Measurements from ENCODE around the gene EBNA1BP2.

EBNA1BP2 gene

DNA sequence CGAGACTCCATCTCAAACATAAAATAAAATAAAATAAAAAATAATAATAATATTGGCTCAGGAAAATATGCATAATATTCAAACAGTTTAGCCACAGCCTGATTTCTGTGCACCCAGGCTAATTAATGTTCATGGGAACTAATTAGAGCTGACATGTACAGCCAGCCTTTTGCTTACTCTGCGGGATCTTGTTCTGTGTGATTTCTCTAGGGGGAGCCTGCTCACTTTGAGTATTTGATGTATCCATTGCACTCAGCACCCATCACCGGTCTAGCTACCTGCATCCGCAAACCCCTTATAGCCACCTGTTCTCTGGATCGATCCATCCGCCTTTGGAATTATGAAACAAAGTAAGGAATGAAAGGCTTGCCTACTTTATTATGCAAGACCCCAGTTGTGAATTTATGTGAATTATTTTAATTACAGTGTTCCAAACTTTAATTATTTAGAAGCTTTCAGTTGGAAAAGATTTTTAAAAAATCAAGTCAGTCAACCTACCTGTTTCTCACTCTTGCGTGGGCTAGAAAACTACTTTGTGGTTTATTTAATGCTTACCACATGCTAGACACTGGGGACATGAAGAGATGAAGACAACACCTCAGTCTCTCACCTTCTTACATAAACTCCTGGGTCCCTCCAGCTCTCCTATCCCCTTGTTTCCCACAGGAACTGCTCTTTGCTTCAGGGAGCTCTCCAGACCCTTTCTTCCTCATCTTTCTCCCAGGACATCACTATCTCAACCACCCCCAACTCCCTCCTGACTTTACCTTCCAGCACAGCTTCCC is 25.4 kb upstream of the EBNA1BP2 start:
- DNase-seq (ENCODE audit: extremely low read depth, low read depth): no peak
- H3K4me3 ChIP-seq (replicated peaks; ENCODE audit: low read depth, low read length): no peak overlapping the region
- TF ChIP-seq, protein P1, sequence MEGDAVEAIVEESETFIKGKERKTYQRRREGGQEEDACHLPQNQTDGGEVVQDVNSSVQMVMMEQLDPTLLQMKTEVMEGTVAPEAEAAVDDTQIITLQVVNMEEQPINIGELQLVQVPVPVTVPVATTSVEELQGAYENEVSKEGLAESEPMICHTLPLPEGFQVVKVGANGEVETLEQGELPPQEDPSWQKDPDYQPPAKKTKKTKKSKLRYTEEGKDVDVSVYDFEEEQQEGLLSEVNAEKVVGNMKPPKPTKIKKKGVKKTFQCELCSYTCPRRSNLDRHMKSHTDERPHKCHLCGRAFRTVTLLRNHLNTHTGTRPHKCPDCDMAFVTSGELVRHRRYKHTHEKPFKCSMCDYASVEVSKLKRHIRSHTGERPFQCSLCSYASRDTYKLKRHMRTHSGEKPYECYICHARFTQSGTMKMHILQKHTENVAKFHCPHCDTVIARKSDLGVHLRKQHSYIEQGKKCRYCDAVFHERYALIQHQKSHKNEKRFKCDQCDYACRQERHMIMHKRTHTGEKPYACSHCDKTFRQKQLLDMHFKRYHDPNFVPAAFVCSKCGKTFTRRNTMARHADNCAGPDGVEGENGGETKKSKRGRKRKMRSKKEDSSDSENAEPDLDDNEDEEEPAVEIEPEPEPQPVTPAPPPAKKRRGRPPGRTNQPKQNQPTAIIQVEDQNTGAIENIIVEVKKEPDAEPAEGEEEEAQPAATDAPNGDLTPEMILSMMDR (IDR thresholded peaks at IDR 0.05; ENCODE audit: low read depth, low read length, missing control alignments): no peak

DNA sequence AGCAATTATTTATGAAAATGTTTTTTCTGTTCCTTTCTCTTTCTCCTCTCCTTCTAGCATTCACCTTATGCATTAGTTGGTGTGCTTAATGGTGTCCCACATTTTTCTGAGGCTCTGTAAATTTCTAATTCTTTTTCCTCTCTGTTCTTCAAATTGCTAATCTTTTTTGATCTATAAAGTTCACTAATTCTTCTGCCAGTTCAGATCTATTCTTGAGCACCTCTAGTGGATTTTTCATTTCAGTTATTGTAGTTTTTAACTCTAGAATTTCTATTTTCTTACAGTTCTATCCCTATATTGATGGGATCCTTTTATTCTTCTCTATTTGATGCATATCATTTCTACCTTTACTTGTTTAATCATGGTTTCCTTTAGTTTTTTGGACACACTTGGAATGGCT is 22.4 kb upstream of the EBNA1BP2 start:
- DNase-seq (ENCODE audit: extremely low read depth, low read depth): no peak
- TF ChIP-seq, protein P1 (IDR thresholded peaks at IDR 0.05; ENCODE audit: low read depth, low read length, missing control alignments): no peak
- H3K4me3 ChIP-seq (replicated peaks; ENCODE audit: low read depth, low read length): no peak overlapping the region

DNA sequence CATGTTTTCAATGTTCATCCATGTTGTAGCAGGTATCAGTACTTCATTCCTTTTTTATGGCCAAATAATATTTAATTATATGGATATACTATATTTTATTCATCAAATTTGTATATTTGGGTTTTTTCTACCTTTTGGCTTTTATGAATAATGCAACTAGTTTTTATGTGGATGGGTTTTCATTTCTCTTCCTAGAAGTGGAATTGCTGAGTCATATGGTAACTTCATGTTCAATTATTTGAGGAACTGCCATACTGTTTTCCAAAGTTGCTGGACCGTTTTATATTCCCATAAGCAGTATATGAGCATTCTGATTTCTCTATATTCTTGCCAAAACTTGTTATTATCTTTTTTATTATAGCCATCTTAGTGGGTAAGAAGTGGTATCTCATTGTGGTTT is 16.0 kb upstream of the EBNA1BP2 start:
- H3K4me3 ChIP-seq (replicated peaks; ENCODE audit: low read depth, low read length): no peak overlapping the region
- no peak for DNase-seq (ENCODE audit: extremely low read depth, low read depth)
- TF ChIP-seq, protein P1 (IDR thresholded peaks at IDR 0.05; ENCODE audit: low read depth, low read length, missing control alignments): no peak

DNA sequence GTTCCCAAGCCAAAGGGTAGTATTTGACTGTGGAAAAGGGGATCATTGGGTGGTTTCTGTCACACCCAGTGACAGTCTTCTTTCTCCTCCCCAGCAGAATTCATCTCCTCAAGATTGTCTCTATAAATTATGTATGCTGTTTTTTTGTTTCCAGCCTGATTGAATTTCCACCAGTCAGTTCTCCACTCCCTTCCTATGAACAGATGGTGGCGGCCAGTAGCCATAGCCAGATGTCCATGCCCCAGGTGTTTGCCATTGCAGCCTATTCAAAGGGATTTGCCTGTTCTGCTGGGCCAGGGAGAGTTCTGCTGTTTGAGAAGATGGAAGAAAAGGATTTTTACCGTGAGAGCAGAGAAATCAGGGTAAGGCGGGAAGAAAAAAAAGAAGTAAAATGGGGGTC is 12.9 kb upstream of the EBNA1BP2 start:
- no peak for DNase-seq (ENCODE audit: extremely low read depth, low read depth)
- H3K4me3 ChIP-seq (replicated peaks; ENCODE audit: low read depth, low read length): no peak overlapping the region
- TF ChIP-seq, protein P1 (IDR thresholded peaks at IDR 0.05; ENCODE audit: low read depth, low read length, missing control alignments): no peak

DNA sequence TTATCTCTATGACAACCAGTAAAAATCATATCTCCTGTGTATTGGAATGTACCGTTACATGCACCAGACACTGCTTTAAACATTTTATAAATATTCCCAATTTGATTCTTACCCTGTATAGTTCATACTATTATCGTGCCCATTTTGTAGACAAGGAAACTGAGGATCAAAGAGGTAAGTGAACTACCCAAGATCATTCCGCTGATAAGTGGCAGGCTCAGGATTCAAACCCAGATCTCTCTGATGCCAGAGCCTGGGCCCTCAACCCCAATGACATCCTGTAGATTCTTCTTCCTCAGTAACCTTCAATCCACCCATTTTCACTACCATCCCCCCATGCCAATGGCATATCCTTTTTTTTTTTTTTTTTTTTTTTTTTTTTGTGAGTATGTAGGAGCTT is 12.3 kb upstream of the EBNA1BP2 start:
- H3K4me3 ChIP-seq (replicated peaks; ENCODE audit: low read depth, low read length): no peak overlapping the region
- TF ChIP-seq, protein P1 (IDR thresholded peaks at IDR 0.05; ENCODE audit: low read depth, low read length, missing control alignments): no peak
- no peak for DNase-seq (ENCODE audit: extremely low read depth, low read depth)

DNA sequence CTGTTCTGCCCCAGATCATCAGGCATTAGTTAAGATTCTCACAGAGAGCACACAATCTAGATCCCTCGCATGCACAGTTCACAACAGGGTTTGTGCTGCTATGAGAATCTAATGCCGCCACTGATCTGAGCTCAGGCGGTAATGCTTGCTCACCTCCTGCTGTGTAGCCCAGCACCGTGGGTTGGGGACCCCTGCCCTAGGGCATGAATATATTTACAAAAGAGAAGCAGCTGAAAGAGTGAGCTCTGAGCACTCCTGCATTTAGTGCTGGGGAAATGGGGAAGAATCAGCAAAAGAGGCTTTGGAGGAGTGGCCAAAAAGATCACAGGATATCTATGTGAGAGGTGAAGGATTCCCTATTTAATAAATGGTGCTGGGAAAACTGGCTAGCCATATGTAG is 5.6 kb upstream of the EBNA1BP2 start:
- no peak overlapping the region for H3K4me3 ChIP-seq (replicated peaks; ENCODE audit: low read depth, low read length)
- TF ChIP-seq, protein P1 (IDR thresholded peaks at IDR 0.05; ENCODE audit: low read depth, low read length, missing control alignments): no peak
- DNase-seq (ENCODE audit: extremely low read depth, low read depth): no peak

DNA sequence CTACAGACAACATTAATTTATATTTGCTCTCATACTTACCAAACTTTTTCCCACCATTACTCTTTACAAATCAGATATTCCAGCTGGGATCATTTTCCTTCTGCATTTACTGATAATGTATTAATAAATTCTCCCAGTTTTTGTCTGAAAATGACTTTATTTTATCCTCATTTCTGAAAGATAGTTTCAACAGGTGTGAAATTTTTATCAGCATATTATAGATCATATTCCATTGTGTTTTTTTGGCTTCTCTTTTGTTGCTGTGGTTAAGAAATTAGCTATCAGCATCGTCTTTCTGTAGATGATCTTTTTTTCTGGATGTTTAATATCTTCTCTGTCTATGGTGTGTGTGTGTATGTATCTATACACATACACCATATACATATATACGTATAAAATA is 2.8 kb upstream of the EBNA1BP2 start:
- H3K4me3 ChIP-seq (replicated peaks; ENCODE audit: low read depth, low read length): no peak overlapping the region
- no peak for DNase-seq (ENCODE audit: extremely low read depth, low read depth)
- TF ChIP-seq, protein P1 (IDR thresholded peaks at IDR 0.05; ENCODE audit: low read depth, low read length, missing control alignments): no peak

Measured in HFF-Myc (cell line).